KMS-11 (cell line): ENCODE measurements around the gene GUCY1A1.

Experiments used
- H2AFZ ChIP-seq: fragments of 200-600 bp; sonication (generic); 2 replicates; pipeline ENCODE4 v1.6.1; 2016; ENCODE audit warnings: antibody characterized with exemption, mixed run types, low read depth
- H3K27ac ChIP-seq: fragments of 200-600 bp; sonication (generic); 2 replicates; pipeline ENCODE4 v1.6.1; 2016; ENCODE audit warnings: mild to moderate bottlenecking, mixed run types
- H3K27me3 ChIP-seq: fragments of 200-600 bp; sonication (generic); 2 replicates; pipeline ENCODE4 v1.6.1; 2017; ENCODE audit warnings: mild to moderate bottlenecking, low read depth, mixed run types, moderate library complexity; ENCODE audit not compliant: insufficient read depth
- H3K36me3 ChIP-seq: fragments of 200-600 bp; sonication (generic); 2 replicates; pipeline ENCODE4 v1.6.1; 2017; ENCODE audit warnings: mild to moderate bottlenecking, mixed run types; ENCODE audit not compliant: insufficient read depth
- H3K4me1 ChIP-seq: fragments of 200-600 bp; sonication (generic); 2 replicates; pipeline ENCODE4 v1.6.1; 2016; ENCODE audit warnings: mild to moderate bottlenecking, low read depth, mixed run types; ENCODE audit not compliant: poor library complexity, severe bottlenecking
- H3K4me2 ChIP-seq: fragments of 200-600 bp; sonication (generic); 2 replicates; pipeline ENCODE4 v1.7.0; 2016; ENCODE audit warnings: mild to moderate bottlenecking, mixed run types
- H3K4me3 ChIP-seq: fragments of 200-600 bp; sonication (generic); IDR thresholded peaks from 2 replicates; pipeline ENCODE4 v1.6.1; 2017; ENCODE audit warnings: low read depth, low read length, mixed read lengths; ENCODE audit not compliant: insufficient read depth
- H3K79me2 ChIP-seq: fragments of 200-600 bp; sonication (generic); 2 replicates; pipeline ENCODE4 v1.6.1; 2016; ENCODE audit warnings: low read depth, mixed run types; ENCODE audit not compliant: insufficient read depth
- H3K9ac ChIP-seq: fragments of 200-600 bp; sonication (generic); 2 replicates; pipeline ENCODE4 v1.6.1; 2016; ENCODE audit warnings: mild to moderate bottlenecking, mixed run types
- H4K20me1 ChIP-seq: fragments of 200-600 bp; sonication (generic); 2 replicates; pipeline ENCODE4 v1.6.1; 2016; ENCODE audit warnings: mild to moderate bottlenecking, mixed run types; ENCODE audit not compliant: insufficient read depth
- TF ChIP-seq, protein P1 (sequence below): fragments of 200-600 bp; sonication (generic); conservative IDR thresholded peaks from 2 replicates; pipeline ENCODE4 v1.6.1; 2017; ENCODE audit warnings: low read depth, mild to moderate bottlenecking, antibody characterized with exemption, low read length, moderate library complexity, mixed read lengths

GUCY1A1 gene

DNA sequence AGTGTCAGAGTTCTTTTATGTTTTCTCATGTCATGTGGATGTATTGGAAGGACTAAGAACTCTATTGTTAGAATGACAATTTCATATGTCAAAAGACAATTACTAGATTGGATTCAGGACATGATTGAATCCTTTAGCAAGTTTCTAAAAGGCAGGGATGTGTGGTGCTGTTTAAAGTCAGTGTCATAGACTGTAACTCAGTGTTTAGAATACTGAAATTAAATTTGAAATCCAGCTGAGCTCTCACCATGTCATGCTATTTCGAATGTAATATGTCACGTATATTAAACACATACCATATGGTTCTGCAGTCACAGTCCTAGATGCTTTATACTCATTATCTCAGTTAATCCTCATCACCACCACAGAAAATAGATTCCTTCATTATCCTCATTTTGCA lies 100.0 kb downstream of the GUCY1A1 start:
- no peak overlapping the region for H3K4me3 ChIP-seq
- H3K4me2 ChIP-seq, result no peak overlapping the region

DNA sequence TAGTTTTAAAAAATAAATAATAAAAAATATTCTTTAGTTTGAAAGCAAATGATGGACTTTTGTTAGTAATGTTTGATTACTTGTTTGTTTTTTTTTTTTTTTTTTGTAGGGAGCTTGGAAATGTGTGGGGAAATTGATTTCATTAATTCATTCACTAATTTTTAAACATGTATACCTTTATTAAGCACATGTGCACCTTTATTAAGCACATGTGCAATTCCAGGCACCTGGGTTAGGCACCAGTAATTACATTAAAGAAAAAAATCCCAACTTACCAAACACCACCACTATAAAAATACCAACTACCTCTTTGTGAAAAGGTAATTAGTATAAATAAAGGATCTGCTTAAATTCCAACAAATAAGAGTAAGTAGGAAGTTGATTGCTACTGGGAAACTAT lies 101.7 kb downstream of the GUCY1A1 start:
- Histone ChIP-seq H3K4me2 (no peak overlapping the region), H3K27ac (no peak overlapping the region), H3K79me2 (no peaks in the 10 kb centered on the region), H3K36me3 (no peaks in the 10 kb centered on the region), H3K4me3 (no peak overlapping the region), H3K27me3 (no peaks in the 10 kb centered on the region), H4K20me1 (no peaks in the 10 kb centered on the region), H3K9ac (no peak overlapping the region), H2AFZ (no peak overlapping the region), H3K4me1 (no peaks in the 10 kb centered on the region)
- TF ChIP-seq, protein P1, sequence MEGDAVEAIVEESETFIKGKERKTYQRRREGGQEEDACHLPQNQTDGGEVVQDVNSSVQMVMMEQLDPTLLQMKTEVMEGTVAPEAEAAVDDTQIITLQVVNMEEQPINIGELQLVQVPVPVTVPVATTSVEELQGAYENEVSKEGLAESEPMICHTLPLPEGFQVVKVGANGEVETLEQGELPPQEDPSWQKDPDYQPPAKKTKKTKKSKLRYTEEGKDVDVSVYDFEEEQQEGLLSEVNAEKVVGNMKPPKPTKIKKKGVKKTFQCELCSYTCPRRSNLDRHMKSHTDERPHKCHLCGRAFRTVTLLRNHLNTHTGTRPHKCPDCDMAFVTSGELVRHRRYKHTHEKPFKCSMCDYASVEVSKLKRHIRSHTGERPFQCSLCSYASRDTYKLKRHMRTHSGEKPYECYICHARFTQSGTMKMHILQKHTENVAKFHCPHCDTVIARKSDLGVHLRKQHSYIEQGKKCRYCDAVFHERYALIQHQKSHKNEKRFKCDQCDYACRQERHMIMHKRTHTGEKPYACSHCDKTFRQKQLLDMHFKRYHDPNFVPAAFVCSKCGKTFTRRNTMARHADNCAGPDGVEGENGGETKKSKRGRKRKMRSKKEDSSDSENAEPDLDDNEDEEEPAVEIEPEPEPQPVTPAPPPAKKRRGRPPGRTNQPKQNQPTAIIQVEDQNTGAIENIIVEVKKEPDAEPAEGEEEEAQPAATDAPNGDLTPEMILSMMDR, result no peak

More for the DNA sequence above, 100.0 kb downstream of the GUCY1A1 start:
- no peaks in the 10 kb centered on the region for H3K79me2 ChIP-seq
- peaks cover 2% of the 10 kb centered on the region for H3K4me1 ChIP-seq
- TF ChIP-seq, protein P1, result no peak
- H3K27me3 ChIP-seq, result no peaks in the 10 kb centered on the region
- H3K36me3 ChIP-seq, result no peaks in the 10 kb centered on the region
- H2AFZ ChIP-seq, result no peak overlapping the region
- H4K20me1 ChIP-seq, result no peaks in the 10 kb centered on the region
- no peak overlapping the region for H3K27ac ChIP-seq
- H3K9ac ChIP-seq, result no peak overlapping the region

DNA sequence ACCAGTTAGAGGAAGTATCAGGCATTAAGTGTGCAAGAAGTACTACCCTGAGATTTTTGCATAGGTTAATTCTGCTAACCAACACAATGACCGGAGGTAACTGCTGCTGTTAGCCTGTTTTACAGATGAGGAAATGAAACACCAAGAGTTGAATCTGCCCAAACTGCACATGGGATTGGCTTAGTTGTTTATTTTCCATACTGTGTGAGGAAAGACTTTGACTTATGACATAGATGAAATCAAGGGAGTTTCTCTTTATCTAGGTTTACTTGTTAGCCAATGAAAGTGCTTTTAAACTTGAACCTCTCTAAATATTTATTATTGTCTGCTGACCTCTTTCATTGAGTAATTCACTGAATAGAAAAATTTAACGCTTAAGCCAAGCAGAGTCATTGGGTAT lies 102.4 kb downstream of the GUCY1A1 start:
- Histone ChIP-seq H3K4me3 (no peak overlapping the region), H3K27ac (no peak overlapping the region), H3K79me2 (no peaks in the 10 kb centered on the region), H3K4me2 (no peak overlapping the region), H3K9ac (no peak overlapping the region), H3K4me1 (no peaks in the 10 kb centered on the region), H3K36me3 (no peaks in the 10 kb centered on the region), H2AFZ (no peak overlapping the region), H4K20me1 (no peaks in the 10 kb centered on the region), H3K27me3 (no peaks in the 10 kb centered on the region)
- TF ChIP-seq, protein P1, result no peak

DNA sequence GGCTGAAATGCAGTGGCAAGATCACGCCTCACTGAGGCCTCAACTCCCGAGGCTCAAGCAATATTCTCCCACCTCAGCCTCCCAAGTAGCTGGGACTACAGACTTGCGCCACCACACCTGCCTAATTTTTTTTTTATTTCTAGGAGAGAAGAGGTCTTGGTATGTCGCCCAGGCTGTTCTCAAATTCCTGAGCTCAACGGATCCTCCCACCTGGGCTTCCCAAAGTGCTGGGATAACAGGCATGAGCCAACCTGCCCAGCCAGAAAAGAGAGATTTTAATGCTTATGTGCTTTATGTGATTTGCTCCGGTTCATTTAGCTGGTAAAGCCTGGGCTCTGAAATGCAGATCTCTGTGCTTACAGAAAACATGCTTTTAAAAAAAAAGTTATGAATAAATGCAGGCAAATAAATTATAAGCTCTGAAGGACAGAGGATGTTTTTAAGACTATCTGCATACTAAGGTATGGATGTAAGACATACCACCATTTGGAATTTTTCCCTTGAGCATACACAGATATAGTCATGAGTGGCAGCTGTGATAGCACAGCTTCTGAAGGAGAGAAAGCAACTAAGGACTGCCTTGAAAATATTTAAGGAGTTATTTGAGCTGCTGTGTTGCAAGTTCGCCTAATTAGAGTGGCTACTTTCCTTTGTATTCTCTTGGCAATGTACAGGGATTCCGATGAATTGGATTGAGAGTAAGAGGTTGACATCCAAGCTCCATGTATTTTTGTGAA lies 106.0 kb downstream of the GUCY1A1 start:
- Histone ChIP-seq H4K20me1 (no peaks in the 10 kb centered on the region), H3K9ac (no peak overlapping the region), H3K27ac (no peak overlapping the region), H3K36me3 (no peaks in the 10 kb centered on the region), H3K4me1 (no peaks in the 10 kb centered on the region), H3K27me3 (no peaks in the 10 kb centered on the region), H2AFZ (no peak overlapping the region), H3K79me2 (no peaks in the 10 kb centered on the region), H3K4me3 (no peak overlapping the region), H3K4me2 (no peak overlapping the region)
- TF ChIP-seq, protein P1, result no peak
